Uterus (tissue), 2 donors: ENCODE measurements around the gene KRT15.

ENCODE experiments used
- POLR2A ChIP-seq, 2 donors: fragments of 450-650 bp; IDR thresholded peaks; one replicate each; pipeline ENCODE4 v1.6.1; 2016; ENCODE audit warnings: antibody characterized with exemption in 2 of 2, mild to moderate bottlenecking in 1 of 2, moderate library complexity in 1 of 2
- TF ChIP-seq, protein P1 (sequence below), 4 experiments: fragments of 200-600 bp in 2 of 4; fragments of 450-650 bp in 2 of 4; sonication (generic) in 2 of 4; IDR thresholded peaks; one replicate each; pipeline ENCODE4 v1.5.1; 2016 to 2019; ENCODE audit warnings: antibody characterized with exemption in 4 of 4, mild to moderate bottlenecking in 2 of 4, moderate library complexity in 1 of 4

DNA sequence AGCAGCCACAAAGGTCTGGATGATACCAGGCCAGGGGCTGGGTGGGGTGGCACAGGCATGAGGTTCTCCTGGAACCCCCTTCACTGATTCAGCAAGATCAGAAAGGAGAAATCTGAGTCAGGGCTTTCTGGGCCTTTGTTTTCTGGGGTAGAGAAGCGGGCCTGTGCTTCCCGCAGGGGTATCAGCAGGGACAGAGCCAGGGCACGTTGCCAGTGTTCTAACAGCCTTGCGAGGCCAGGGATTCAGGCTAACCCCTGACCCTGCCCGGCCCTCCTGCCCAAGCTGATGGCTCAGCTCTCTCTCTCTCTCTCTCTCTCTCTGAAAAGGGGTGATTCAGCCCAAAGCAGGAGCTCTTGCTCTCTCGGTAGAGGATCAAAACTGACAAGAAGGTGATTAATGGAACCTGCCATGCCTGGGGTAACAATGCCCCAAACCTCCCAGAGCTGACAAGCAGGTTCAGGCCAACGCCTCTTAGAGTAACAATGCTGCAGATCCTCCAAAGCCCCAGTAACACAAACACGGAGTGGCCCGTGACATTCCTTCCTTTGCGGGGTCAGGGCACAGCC is 11.3 kb downstream of the KRT15 start:
- TF ChIP-seq, protein P1, sequence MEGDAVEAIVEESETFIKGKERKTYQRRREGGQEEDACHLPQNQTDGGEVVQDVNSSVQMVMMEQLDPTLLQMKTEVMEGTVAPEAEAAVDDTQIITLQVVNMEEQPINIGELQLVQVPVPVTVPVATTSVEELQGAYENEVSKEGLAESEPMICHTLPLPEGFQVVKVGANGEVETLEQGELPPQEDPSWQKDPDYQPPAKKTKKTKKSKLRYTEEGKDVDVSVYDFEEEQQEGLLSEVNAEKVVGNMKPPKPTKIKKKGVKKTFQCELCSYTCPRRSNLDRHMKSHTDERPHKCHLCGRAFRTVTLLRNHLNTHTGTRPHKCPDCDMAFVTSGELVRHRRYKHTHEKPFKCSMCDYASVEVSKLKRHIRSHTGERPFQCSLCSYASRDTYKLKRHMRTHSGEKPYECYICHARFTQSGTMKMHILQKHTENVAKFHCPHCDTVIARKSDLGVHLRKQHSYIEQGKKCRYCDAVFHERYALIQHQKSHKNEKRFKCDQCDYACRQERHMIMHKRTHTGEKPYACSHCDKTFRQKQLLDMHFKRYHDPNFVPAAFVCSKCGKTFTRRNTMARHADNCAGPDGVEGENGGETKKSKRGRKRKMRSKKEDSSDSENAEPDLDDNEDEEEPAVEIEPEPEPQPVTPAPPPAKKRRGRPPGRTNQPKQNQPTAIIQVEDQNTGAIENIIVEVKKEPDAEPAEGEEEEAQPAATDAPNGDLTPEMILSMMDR (IDR thresholded peaks at IDR 0.05) = no peak
- TF ChIP-seq POLR2A (IDR thresholded peaks at IDR 0.05) = no peak
